Astrocyte of the spinal cord (primary cell): ENCODE data around the gene ZNF485.

ENCODE experiments used
- DNase-seq: peaks from one replicate; pipeline ENCODE4 v3.0.0; 2011; ENCODE audit warnings: low read depth, low spot score
- H3K4me3 ChIP-seq: 2 replicates; pipeline ENCODE4 v1.5.1; 2011; ENCODE audit warnings: low read depth, mild to moderate bottlenecking, low read length, moderate library complexity
- CTCF ChIP-seq: IDR thresholded peaks from 2 replicates; pipeline ENCODE4 v1.5.1; 2012; ENCODE audit warnings: low read depth, mild to moderate bottlenecking, low read length, inconsistent platforms
- in situ Hi-C: cut with HindIII; loops from 2 replicates; pipeline ENCODE4 v1.10.0; 2017; ENCODE audit warnings: low sequenced_read_pairs

ZNF485 gene

GRCh38 chr10:43658227-43658626 lies 52.0 kb downstream of the ZNF485 start:
- TF ChIP-seq CTCF, result no peak
- DNase-seq, result no peak
- in situ Hi-C loops, result no loop called here
- no peak overlapping the region for H3K4me3 ChIP-seq

DNA sequence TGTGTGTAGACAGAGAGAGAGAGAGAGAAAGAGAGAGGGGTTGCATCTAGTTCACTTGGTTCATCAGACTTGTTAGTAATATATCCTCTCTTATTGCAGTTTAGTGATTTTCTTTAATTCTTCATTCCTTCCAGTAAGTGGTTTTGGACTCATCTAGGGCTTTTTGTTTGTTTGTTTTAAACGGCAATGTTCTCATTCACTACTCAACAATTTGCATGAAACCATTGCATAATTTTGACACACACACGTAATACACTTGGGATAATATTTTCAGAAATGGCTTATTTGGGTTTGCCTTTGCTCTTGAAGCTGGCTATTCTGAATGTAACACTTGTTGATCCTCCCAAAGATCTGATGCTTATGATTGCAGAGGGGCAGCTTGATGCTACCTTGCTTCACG lies 58.8 kb downstream of the ZNF485 start:
- no peak for DNase-seq
- in situ Hi-C loops, result no loop called here
- no peak for TF ChIP-seq CTCF
- no peak overlapping the region for H3K4me3 ChIP-seq

DNA sequence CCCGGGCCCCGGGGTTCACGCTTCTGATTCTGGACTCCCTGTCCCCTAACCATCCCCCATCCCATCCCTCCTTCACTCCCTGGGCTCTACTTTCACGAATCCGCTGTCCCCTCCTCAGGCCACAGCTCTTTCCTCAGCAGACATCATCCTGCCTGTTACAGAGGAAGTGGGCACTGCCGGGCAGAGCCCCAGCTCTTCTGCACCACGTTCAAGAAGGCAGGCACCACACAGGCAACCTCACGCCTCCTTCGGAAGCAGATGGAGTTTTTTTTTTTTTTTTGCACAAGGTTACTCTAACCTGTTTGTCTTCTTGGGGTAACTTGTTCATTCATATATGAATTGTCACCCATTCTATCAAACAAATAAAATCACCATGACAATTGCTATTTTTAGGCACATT lies 60.3 kb downstream of the ZNF485 start:
- in situ Hi-C loops, result no loop called here
- TF ChIP-seq CTCF, result no peak
- no peak for DNase-seq
- H3K4me3 ChIP-seq, result no peak overlapping the region

GRCh38 chr10:43667317-43667731 lies 61.1 kb downstream of the ZNF485 start:
- in situ Hi-C loops, result no loop called here
- H3K4me3 ChIP-seq, result no peak overlapping the region
- TF ChIP-seq CTCF, result peak; percentile 50
- peak; percentile 12 for DNase-seq
